ENCODE measurements around the gene PHYHIPL.

DNA sequence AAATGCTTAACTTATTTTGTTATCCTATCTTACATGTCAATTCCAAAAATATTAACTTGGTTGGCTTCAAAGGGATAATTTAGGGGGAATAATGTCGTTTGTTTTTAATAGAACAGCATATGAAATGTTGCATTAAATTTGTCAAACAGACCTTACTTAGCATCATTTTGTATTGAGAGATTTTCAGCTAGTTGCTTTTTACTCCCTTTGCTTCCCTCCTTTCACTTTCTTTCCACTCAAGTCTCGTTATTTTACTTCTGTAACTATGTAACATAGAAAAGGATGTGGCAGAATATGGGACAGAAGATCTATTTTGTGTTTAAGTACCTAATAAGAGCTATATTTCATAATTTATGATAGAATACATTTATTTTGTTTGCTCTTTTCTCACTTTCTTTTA lies 2.6 kb downstream of the PHYHIPL start:
- TF ChIP-seq EZH2phosphoT487 (IDR thresholded peaks at IDR 0.05; ENCODE audit: insufficient read depth, low read depth) (no peak), EZH2 (IDR thresholded peaks at IDR 0.05; ENCODE audit: insufficient read depth, poor library complexity, severe bottlenecking) (no peak)
